Coronary artery (tissue), 2 donors: ENCODE data around the gene MACROH2A1.

Experiments
- DNase-seq: peaks from one replicate; pipeline ENCODE4 v3.0.0-alpha.2; 2017; ENCODE audit warnings: low spot score
- H3K27ac ChIP-seq, 2 donors: fragments of 200-600 bp; sonication (generic); one replicate each; pipeline ENCODE4 v1.5.1; 2016 to 2019
- H3K4me3 ChIP-seq: fragments of 200-600 bp; sonication (generic); 2 replicates; pipeline ENCODE4 v1.5.1; 2016; ENCODE audit warnings: mild to moderate bottlenecking, moderate library complexity
- TF ChIP-seq, protein P1 (sequence below): fragments of 200-600 bp; sonication (generic); IDR thresholded peaks from one replicate; pipeline ENCODE4 v1.5.1; 2019; ENCODE audit warnings: antibody characterized with exemption

Gene MACROH2A1

DNA sequence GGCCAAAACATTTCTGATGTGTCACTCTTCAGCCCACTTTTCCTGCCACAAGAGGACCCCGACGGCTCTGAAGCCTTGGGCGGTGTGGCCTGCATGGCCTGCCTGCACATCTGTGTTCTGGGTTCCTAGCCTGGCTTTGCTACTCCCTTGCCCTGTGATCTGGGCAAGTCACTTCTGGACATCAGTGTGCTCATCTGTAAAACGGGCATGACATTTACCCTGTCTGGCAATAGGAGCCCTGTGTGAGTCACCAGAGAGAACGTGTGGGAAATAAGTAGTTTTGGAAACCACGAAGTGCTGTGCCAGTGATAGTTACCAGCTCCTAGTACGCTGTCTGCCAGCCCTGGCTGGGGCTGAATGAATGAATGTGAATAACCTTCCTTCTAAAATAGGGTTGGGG lies 90.8 kb downstream of the MACROH2A1 start:
- no peak overlapping the region for H3K27ac ChIP-seq
- TF ChIP-seq, protein P1, sequence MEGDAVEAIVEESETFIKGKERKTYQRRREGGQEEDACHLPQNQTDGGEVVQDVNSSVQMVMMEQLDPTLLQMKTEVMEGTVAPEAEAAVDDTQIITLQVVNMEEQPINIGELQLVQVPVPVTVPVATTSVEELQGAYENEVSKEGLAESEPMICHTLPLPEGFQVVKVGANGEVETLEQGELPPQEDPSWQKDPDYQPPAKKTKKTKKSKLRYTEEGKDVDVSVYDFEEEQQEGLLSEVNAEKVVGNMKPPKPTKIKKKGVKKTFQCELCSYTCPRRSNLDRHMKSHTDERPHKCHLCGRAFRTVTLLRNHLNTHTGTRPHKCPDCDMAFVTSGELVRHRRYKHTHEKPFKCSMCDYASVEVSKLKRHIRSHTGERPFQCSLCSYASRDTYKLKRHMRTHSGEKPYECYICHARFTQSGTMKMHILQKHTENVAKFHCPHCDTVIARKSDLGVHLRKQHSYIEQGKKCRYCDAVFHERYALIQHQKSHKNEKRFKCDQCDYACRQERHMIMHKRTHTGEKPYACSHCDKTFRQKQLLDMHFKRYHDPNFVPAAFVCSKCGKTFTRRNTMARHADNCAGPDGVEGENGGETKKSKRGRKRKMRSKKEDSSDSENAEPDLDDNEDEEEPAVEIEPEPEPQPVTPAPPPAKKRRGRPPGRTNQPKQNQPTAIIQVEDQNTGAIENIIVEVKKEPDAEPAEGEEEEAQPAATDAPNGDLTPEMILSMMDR, result no peak
- no peak for DNase-seq
- H3K4me3 ChIP-seq, result no peak overlapping the region

DNA sequence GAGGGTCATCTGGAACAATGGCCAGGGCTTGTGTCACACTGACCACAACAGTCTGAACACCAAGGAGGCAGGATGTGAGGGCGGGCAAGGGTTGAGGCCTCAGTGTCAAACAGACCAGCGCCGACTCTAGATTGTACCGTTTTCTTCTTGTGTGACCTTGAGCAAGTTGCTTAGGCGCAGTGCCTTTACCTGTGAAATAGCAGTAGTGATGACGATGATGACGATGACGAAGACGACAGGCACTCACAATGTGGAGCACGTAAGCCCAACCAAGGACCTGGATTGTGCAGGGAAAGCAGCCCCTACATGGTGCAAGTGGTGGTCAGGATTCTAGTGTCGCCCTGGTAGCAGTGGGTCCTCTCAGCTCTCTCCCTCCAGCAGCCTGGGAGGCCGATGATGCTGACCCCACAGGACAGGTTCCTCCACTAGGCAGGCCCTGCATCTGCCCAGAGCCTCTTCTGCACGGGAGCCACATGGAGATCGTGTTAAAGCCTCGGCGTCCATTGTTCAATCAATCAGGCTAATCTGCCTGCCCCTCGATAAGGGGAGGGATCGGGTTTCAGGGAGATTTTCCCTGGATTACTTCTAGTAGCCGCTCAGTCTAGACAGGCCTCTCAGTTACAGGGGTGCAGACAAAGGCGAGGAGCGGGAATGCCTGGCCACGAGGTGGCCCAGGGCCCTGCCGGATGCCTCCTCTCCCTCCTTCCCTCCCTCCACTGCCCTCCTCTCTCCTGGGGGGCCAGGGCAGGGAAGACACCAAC lies 91.7 kb downstream of the MACROH2A1 start:
- DNase-seq, result no peak

DNA sequence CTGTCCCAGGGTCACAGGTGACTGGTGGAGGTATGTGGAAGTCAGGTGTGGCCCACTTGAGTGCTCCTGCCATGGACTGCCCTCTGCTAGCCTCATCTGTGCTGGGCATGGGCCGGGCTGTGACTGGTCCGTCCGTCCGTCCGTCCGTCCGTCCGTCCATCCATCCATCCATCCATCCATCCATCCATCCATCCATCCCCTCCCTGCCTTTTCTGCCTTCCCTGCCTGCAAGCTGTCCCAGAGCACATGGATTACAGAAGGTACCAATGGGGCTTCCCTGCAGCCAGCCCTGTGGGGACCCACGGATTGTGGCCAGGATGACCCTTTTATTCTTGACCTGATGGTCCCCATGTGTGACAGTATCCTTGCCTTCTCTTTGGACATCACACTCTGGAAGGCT lies 92.5 kb downstream of the MACROH2A1 start:
- no peak overlapping the region for H3K4me3 ChIP-seq
- TF ChIP-seq, protein P1, result no peak
- H3K27ac ChIP-seq, result no peak overlapping the region
- no peak for DNase-seq

More for the DNA sequence above, 91.7 kb downstream of the MACROH2A1 start:
- Histone ChIP-seq H3K27ac (no peak overlapping the region), H3K4me3 (no peak overlapping the region)
- TF ChIP-seq, protein P1, result no peak

DNA sequence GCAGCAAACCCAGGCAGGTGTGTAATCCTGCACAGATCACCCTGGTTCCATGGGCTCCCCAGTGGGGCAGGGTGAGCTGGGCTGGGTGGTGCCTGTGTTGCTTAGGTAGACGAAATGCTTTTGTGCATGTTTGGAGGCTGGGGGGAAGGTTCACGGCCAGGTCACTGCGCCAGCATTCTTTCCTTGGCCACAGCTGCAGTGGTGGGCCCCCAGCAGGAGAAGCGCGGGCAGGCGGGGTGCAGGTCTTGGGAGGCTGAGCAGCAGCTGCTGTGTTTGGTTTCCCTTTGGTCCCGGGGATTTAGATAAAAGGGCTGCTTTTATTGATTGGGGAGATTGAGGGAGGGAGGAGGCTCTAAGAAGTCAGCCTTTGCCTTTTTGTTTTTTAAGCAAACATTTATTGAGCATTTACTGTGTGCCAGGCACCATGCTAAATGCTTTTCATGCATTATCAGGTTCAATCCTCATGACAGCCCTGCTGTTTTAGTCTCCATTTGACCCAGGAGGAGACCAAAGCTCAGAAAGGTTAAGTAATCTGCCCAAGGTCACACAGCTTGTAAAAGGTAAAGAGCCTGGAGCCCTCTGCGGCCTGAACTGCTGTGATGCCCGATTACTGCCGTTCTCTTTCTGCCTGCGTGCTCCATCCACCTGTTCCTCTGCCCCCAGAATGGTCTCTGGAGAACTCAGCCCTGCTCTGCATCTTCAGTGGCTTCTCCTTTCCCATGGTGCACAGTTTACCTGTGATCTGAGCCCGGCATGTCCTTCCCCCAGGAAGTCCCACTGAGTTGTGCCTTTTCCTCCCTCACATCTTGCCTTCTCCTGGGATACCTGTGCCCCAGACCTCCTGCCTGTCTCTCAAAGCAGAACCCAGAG lies 94.4 kb downstream of the MACROH2A1 start:
- TF ChIP-seq, protein P1, result no peak
- DNase-seq, result no peak
- Histone ChIP-seq H3K4me3 (no peak overlapping the region), H3K27ac (no peak overlapping the region)

DNA sequence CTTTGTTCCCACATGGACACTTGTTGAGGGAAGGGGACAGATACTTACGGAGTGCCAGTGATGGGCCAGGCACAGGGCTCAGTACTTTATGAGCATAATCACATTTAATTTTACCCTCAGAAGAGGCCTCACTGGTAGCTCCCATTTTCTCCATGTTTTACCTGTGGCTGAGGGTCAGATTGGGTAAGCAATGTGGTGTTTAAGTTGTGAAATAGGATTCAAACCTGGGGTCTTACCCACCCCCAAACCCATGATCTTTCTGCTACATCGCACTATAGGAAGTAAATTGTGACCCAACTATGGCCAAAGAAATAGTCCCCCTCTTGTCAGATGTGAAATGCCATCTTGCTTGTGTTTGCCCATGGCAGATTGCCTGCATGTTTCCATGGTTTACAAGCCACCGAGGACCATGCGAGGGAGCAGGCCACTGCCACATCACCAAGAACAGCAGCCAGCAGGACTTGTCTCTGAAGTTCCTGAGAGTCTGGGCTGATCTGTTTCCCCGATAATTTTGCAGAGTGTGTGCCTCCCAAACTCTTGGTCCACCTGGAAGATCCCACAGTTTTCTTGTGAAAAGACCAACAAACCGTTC lies 95.4 kb downstream of the MACROH2A1 start:
- DNase-seq, result no peak
- no peak overlapping the region for H3K27ac ChIP-seq
- no peak overlapping the region for H3K4me3 ChIP-seq
- TF ChIP-seq, protein P1, result no peak

DNA sequence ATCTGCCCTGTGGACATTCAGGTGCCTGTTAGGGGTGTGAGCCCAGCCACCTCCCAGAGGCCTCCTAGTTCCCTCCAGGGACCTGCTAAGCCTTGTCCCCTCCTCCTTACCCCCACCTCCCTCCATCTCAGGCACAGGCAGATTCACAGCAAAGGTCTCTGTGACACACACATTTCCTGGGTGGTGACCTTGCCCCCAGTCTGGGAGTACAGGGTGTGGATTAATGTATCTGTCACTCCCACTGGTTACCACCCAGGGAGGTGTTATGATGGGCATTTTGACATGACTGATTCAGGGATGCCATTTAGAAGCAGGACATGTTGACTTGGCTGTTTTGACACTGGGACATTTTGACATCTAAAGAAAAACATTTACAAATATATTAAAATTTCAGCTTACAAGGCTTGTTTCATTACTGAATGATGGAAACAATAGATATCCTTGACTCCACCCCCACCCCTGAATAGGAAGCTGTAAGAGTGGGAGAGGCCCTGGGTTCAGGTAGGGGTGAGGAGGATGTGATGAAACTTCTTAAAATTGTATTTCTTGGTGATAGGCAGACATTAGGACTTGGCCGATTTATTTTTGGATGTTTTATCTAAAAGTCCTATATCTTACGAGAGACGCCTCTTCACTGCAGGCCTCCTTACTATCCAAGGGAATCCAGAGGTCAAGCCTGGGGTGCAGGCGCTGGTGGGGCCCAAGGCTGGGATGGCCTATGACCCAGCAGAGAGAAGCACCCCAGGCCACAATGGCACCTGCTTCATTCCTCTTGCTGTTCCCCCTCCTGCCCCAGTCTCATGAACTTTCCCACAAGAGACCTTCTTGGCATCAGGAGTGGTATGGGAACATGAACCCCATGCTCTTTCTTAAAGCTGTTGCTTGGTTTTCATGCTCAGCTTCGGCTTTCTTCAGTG lies 101.9 kb downstream of the MACROH2A1 start:
- TF ChIP-seq, protein P1, result no peak
- H3K27ac ChIP-seq, result no peak overlapping the region
- H3K4me3 ChIP-seq, result no peak overlapping the region
- DNase-seq, result no peak
